ENCODE data around the gene KLF2.

KLF2 gene

GRCh38 chr19:16361926-16362325 is 37.3 kb downstream of the KLF2 start:
- Histone ChIP-seq H2AFZ (ENCODE audit: low read length) (no peak overlapping the region), H3K36me3 (ENCODE audit: insufficient read depth, low read length) (peaks cover 32% of the 10 kb centered on the region), H3F3A (ENCODE audit: insufficient read depth, low read length) (no peaks in the 10 kb centered on the region), H3K9me3 (ENCODE audit: low read length) (no peaks in the 10 kb centered on the region), H3K27ac (ENCODE audit: low read depth, low read length, poor library complexity, severe bottlenecking) (no peak overlapping the region), H3K79me2 (ENCODE audit: insufficient read depth, low read length) (no peaks in the 10 kb centered on the region), H3K4me2 (ENCODE audit: low read length) (no peak overlapping the region), H3K4me3 (ENCODE audit: low read depth, low read length, poor library complexity, severe bottlenecking) (no peak overlapping the region), H3K9ac (ENCODE audit: low read length) (no peak overlapping the region), H3K9me2 (ENCODE audit: low read depth, low read length) (no peaks in the 10 kb centered on the region), H3K27me3 (ENCODE audit: insufficient read depth, low read length) (no peaks in the 10 kb centered on the region), H4K20me1 (ENCODE audit: insufficient read depth, low read length) (no peaks in the 10 kb centered on the region), H3K4me1 (ENCODE audit: insufficient read depth, low read length, severe bottlenecking) (peaks cover 7% of the 10 kb centered on the region)
- TF ChIP-seq EZH2 (IDR thresholded peaks at IDR 0.05; ENCODE audit: borderline replicate concordance, low read length) (no peak), CTCF (IDR thresholded peaks at IDR 0.05; ENCODE audit: low read length) (no peak)

GRCh38 chr19:16363133-16363851 is 38.7 kb downstream of the KLF2 start:
- Histone ChIP-seq H3K4me3 (ENCODE audit: low read depth, low read length, poor library complexity, severe bottlenecking) (no peak overlapping the region), H3K27ac (ENCODE audit: low read depth, low read length, poor library complexity, severe bottlenecking) (no peak overlapping the region), H3K9me3 (ENCODE audit: low read length) (no peaks in the 10 kb centered on the region), H3K9me2 (ENCODE audit: low read depth, low read length) (no peaks in the 10 kb centered on the region), H3F3A (ENCODE audit: insufficient read depth, low read length) (no peaks in the 10 kb centered on the region), H3K36me3 (ENCODE audit: insufficient read depth, low read length) (peaks cover 32% of the 10 kb centered on the region), H3K4me2 (ENCODE audit: low read length) (no peak overlapping the region), H3K27me3 (ENCODE audit: insufficient read depth, low read length) (0 out of 2 replicates have a peak, but pooled peaks cover 3% of the 10 kb centered on the region), H4K20me1 (ENCODE audit: insufficient read depth, low read length) (no peaks in the 10 kb centered on the region), H3K4me1 (ENCODE audit: insufficient read depth, low read length, severe bottlenecking) (peaks cover 21% of the 10 kb centered on the region), H3K79me2 (ENCODE audit: insufficient read depth, low read length) (no peaks in the 10 kb centered on the region), H2AFZ (ENCODE audit: low read length) (no peak overlapping the region), H3K9ac (ENCODE audit: low read length) (no peak overlapping the region)
- TF ChIP-seq CTCF (IDR thresholded peaks at IDR 0.05; ENCODE audit: low read length) (no peak), EZH2 (IDR thresholded peaks at IDR 0.05; ENCODE audit: borderline replicate concordance, low read length) (no peak)

- Histone ChIP-seq H4K20me1 (ENCODE audit: insufficient read depth, low read length) (no peaks in the 10 kb centered on the region), H3K9ac (ENCODE audit: low read length) (no peak overlapping the region), H3K27ac (ENCODE audit: low read depth, low read length, poor library complexity, severe bottlenecking) (no peak overlapping the region)
Observed at GRCh38 chr19:16363852-16364230, 39.2 kb downstream of the KLF2 start.

More at GRCh38 chr19:16363852-16364230, 39.2 kb downstream of the KLF2 start:
- no peak for TF ChIP-seq EZH2 (IDR thresholded peaks at IDR 0.05; ENCODE audit: borderline replicate concordance, low read length)
- TF ChIP-seq CTCF (IDR thresholded peaks at IDR 0.05; ENCODE audit: low read length), result no peak
- peaks cover 26% of the 10 kb centered on the region for H3K4me1 ChIP-seq (ENCODE audit: insufficient read depth, low read length, severe bottlenecking)
- 0 out of 2 replicates have a peak, but pooled peaks cover 8% of the 10 kb centered on the region for H3K27me3 ChIP-seq (ENCODE audit: insufficient read depth, low read length)
- no peak overlapping the region for H3K4me2 ChIP-seq (ENCODE audit: low read length)
- no peaks in the 10 kb centered on the region for H3K9me3 ChIP-seq (ENCODE audit: low read length)
- H3K79me2 ChIP-seq (ENCODE audit: insufficient read depth, low read length), result no peaks in the 10 kb centered on the region
- no peaks in the 10 kb centered on the region for H3F3A ChIP-seq (ENCODE audit: insufficient read depth, low read length)
- no peaks in the 10 kb centered on the region for H3K9me2 ChIP-seq (ENCODE audit: low read depth, low read length)
- H2AFZ ChIP-seq (ENCODE audit: low read length), result no peak overlapping the region
- H3K4me3 ChIP-seq (ENCODE audit: low read depth, low read length, poor library complexity, severe bottlenecking), result no peak overlapping the region
- H3K36me3 ChIP-seq (ENCODE audit: insufficient read depth, low read length), result peaks cover 32% of the 10 kb centered on the region

Data from OCI-LY1 (cell line).